MM.1S (cell line): Measurements from ENCODE around the gene LIPH.

Experiments
- EZH2 ChIP-seq: fragments of 300-600 bp; sonication (generic); optimal IDR thresholded peaks from 2 replicates; pipeline ENCODE3; 2017; ENCODE audit warnings: low read depth, mild to moderate bottlenecking, antibody characterized with exemption, low read length, mixed read lengths
- EZH2phosphoT487 ChIP-seq: fragments of 300-600 bp; sonication (generic); IDR thresholded peaks from 2 replicates; pipeline ENCODE4 v1.6.1; 2018; ENCODE audit warnings: antibody characterized with exemption, low read length
- TF ChIP-seq, protein P1 (sequence below): fragments of 300-600 bp; sonication (generic); IDR thresholded peaks from 2 replicates; pipeline ENCODE4 v1.5.1; 2016; ENCODE audit warnings: antibody characterized with exemption, low read length, mixed read lengths

DNA sequence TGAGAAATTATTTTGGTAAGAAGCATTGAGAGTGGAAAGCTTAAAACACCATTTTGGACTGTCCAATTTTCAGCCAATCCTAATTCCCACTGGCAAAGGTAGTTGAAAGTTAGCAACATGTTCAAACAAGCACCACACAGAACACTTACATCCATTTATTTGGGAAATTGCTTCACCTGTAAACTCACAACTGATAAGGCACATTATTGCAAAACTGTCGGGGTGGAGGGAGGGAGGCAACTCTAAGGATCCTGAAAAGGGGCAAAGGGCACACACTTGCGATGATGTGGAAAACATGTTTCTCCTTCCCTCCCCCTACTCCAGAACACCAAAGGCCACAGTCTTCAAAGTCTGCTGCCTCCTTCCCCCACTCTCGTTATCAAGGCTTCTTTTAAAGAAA lies 62.9 kb downstream of the LIPH start:
- TF ChIP-seq EZH2phosphoT487 (no peak), EZH2 (no peak)
- TF ChIP-seq, protein P1, sequence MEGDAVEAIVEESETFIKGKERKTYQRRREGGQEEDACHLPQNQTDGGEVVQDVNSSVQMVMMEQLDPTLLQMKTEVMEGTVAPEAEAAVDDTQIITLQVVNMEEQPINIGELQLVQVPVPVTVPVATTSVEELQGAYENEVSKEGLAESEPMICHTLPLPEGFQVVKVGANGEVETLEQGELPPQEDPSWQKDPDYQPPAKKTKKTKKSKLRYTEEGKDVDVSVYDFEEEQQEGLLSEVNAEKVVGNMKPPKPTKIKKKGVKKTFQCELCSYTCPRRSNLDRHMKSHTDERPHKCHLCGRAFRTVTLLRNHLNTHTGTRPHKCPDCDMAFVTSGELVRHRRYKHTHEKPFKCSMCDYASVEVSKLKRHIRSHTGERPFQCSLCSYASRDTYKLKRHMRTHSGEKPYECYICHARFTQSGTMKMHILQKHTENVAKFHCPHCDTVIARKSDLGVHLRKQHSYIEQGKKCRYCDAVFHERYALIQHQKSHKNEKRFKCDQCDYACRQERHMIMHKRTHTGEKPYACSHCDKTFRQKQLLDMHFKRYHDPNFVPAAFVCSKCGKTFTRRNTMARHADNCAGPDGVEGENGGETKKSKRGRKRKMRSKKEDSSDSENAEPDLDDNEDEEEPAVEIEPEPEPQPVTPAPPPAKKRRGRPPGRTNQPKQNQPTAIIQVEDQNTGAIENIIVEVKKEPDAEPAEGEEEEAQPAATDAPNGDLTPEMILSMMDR, result no peak
